Hepatocyte (in vitro differentiated cells): ENCODE measurements around the gene CDK14. TPM values are rescaled to one million over a fixed set of nuclear protein-coding genes. Genes with fewer than 3 reads are reported as not detected.

ENCODE experiments used
- DNase-seq: peaks from one replicate; pipeline ENCODE4 v3.0.0-alpha.2; 2016; ENCODE audit warnings: low spot score
- H2AFZ ChIP-seq: fragments of 200-600 bp; sonication (generic); 2 replicates; pipeline ENCODE4 v1.6.0; 2016; ENCODE audit warnings: antibody characterized with exemption, mild to moderate bottlenecking
- H3K27ac ChIP-seq: fragments of 200-600 bp; sonication (generic); 2 replicates; pipeline ENCODE4 v1.5.1; 2016; ENCODE audit warnings: mild to moderate bottlenecking
- H3K27me3 ChIP-seq: fragments of 200-600 bp; sonication (generic); 2 replicates; pipeline ENCODE4 v1.6.1; 2016
- H3K36me3 ChIP-seq: fragments of 200-600 bp; sonication (generic); replicated peaks from 2 replicates; pipeline ENCODE4 v1.5.1; 2016; ENCODE audit warnings: low read depth; ENCODE audit not compliant: insufficient read depth
- H3K4me1 ChIP-seq: fragments of 200-600 bp; sonication (generic); 2 replicates; pipeline ENCODE4 v1.5.1; 2016; ENCODE audit warnings: mild to moderate bottlenecking, moderate library complexity; ENCODE audit not compliant: insufficient read depth
- H3K4me2 ChIP-seq: fragments of 200-600 bp; sonication (generic); 2 replicates; pipeline ENCODE4 v1.6.0; 2016
- H3K4me3 ChIP-seq: fragments of 200-600 bp; sonication (generic); 2 replicates; pipeline ENCODE4 v1.5.1; 2016; ENCODE audit warnings: mild to moderate bottlenecking
- H3K79me2 ChIP-seq: fragments of 200-600 bp; sonication (generic); 2 replicates; pipeline ENCODE4 v1.6.0; 2017; ENCODE audit warnings: mild to moderate bottlenecking
- H3K9me2 ChIP-seq: fragments of 200-600 bp; sonication (generic); replicated peaks from 2 replicates; pipeline ENCODE4 v1.6.0; 2017; ENCODE audit warnings: mild to moderate bottlenecking; ENCODE audit not compliant: insufficient read depth
- H3K9me3 ChIP-seq: fragments of 200-600 bp; sonication (generic); 2 replicates; pipeline ENCODE4 v1.5.1; 2016; ENCODE audit warnings: low read depth, mild to moderate bottlenecking
- H4K20me1 ChIP-seq: fragments of 200-600 bp; sonication (generic); 2 replicates; pipeline ENCODE4 v1.6.0; 2016; ENCODE audit warnings: mild to moderate bottlenecking; ENCODE audit not compliant: insufficient read depth, poor library complexity, severe bottlenecking
- EZH2 ChIP-seq: fragments of 200-600 bp; sonication (generic); IDR thresholded peaks from 2 replicates; pipeline ENCODE4 v1.6.1; 2016; ENCODE audit warnings: antibody characterized with exemption, mild to moderate bottlenecking, borderline replicate concordance
- EZH2phosphoT487 ChIP-seq: fragments of 200-600 bp; sonication (generic); IDR thresholded peaks from one replicate; pipeline ENCODE4 v1.6.1; 2018; ENCODE audit warnings: antibody characterized with exemption, mild to moderate bottlenecking, low read depth, moderate library complexity; ENCODE audit not compliant: unreplicated experiment, severe bottlenecking
- WGBS: methylation state at CpG from one replicate; pipeline ENCODE4 v1.1.6; 2016; ENCODE audit warnings: low lambda C conversion rate; ENCODE audit errors: missing lambda C conversion rate; 5-methylcytosine and 5-hydroxymethylcytosine counted together
- polyA plus RNA-seq: library from polyadenylated mRNA; unstranded; fragments of >200 nt; fragmentation: Nextera tagmentation; extraction: Ambion mirVana; gene quantifications from 2 replicates; pipeline ENCODE4 v1.2.1, GENCODE V29; 2016
- total RNA-seq: library from RNA; depleted of rRNA; stranded (reverse); fragments of >200 nt; gene quantifications from 2 replicates; pipeline ENCODE4 v1.2.3, GENCODE V29; 2014
- TF ChIP-seq, protein P1 (sequence below): fragments of 200-600 bp; sonication (generic); IDR thresholded peaks from 2 replicates; pipeline ENCODE4 v1.5.1; 2016; ENCODE audit warnings: antibody characterized with exemption, mild to moderate bottlenecking; ENCODE audit not compliant: poor library complexity

The CDK14 gene
- total and polyA plus RNA-seq, 2 experiments from 2014 or later: 8.6 to 23.5 TPM

DNA sequence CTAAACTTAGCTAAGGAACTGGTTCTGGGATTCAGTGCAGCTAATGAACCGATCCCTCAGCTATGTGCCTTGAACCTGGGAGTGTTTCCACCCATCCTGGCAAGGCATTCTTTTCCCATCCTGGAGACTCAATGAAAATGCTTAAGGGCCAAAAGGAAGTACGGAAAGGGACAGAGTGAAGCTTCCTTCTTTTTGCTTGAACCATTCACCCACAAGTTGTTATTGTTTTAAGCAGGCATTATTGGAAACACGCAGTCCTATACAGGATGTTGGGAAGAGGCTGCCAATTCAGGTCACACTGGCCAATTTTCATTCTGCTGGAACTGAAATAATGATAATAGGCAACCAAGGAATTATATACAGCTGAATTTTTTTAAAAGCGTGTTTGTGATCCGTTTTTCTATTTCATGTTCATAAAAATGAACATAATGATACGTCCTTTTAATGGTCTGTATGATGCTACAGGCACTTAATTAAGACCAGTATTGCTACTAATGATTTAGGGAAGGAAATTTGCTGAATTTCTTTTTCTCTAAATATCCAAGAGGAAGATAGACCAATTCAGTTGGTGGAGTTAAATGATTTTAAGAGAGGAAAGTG lies 610.3 kb downstream of the CDK14 start:
- no peak for TF ChIP-seq EZH2phosphoT487
- no peak for TF ChIP-seq EZH2
- TF ChIP-seq, protein P1, sequence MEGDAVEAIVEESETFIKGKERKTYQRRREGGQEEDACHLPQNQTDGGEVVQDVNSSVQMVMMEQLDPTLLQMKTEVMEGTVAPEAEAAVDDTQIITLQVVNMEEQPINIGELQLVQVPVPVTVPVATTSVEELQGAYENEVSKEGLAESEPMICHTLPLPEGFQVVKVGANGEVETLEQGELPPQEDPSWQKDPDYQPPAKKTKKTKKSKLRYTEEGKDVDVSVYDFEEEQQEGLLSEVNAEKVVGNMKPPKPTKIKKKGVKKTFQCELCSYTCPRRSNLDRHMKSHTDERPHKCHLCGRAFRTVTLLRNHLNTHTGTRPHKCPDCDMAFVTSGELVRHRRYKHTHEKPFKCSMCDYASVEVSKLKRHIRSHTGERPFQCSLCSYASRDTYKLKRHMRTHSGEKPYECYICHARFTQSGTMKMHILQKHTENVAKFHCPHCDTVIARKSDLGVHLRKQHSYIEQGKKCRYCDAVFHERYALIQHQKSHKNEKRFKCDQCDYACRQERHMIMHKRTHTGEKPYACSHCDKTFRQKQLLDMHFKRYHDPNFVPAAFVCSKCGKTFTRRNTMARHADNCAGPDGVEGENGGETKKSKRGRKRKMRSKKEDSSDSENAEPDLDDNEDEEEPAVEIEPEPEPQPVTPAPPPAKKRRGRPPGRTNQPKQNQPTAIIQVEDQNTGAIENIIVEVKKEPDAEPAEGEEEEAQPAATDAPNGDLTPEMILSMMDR: no peak
- Histone ChIP-seq H3K4me1 (no peaks in the 10 kb centered on the region), H4K20me1 (no peaks in the 10 kb centered on the region), H3K9me3 (no peaks in the 10 kb centered on the region), H2AFZ (no peak overlapping the region), H3K27ac (no peak overlapping the region), H3K4me3 (no peak overlapping the region), H3K79me2 (no peaks in the 10 kb centered on the region), H3K27me3 (no peaks in the 10 kb centered on the region), H3K4me2 (no peak overlapping the region), H3K36me3 (no peaks in the 10 kb centered on the region), H3K9me2 (no peaks in the 10 kb centered on the region)
- WGBS: 96% methylated on average over 6 of the region's 6 CpGs
- no peak for DNase-seq

DNA sequence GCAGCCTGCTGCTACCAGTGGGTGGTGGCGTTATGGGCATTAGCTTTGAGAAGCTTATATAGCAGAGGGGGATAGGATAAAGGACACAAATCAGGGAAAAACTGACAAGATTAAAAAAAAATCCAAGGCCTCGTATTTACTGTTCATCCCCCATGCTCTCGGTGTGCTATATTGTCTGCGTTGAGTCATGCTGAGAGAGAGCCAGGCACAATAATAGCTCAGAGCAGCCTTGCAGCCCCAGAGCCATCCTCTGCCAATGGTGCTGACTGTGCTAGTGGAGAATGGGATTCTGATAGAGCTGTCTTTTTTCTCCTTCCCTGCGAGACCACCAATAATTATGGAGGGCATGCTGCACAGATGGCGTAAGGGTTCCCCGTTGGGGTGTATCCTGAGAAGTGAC lies 616.5 kb downstream of the CDK14 start:
- Histone ChIP-seq H2AFZ (no peak overlapping the region), H3K4me2 (no peak overlapping the region), H3K9me3 (no peaks in the 10 kb centered on the region), H3K79me2 (no peaks in the 10 kb centered on the region), H4K20me1 (no peaks in the 10 kb centered on the region), H3K27ac (no peak overlapping the region), H3K27me3 (no peaks in the 10 kb centered on the region), H3K4me3 (no peak overlapping the region), H3K36me3 (no peaks in the 10 kb centered on the region), H3K9me2 (no peaks in the 10 kb centered on the region), H3K4me1 (no peaks in the 10 kb centered on the region)
- TF ChIP-seq EZH2phosphoT487: no peak
- TF ChIP-seq, protein P1: no peak
- no peak for TF ChIP-seq EZH2
- DNase-seq: no peak
- 81% methylated on average over 7 of the region's 7 CpGs for WGBS

DNA sequence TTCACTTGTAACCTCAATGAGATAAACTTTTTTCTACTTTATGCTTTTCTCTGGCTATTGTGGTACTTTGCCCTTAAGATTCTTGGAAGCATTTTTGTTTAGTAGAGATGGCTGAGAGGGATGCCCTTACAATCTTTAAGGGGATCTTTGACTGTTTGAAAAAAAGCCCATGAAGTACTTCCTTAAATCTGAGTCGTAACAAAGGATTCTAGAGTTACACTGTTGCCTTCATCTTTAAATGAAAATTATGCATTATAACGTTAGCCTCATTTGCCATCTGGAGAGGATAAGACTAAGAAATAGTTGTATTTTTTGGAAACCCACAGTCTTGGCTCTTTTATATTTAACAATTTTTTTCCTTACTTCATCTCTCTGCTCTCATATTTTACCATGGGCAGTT lies 630.3 kb downstream of the CDK14 start:
- TF ChIP-seq EZH2phosphoT487 (no peak), EZH2 (no peak)
- no peak overlapping the region for H3K27ac ChIP-seq
- no peak overlapping the region for H2AFZ ChIP-seq
- no peaks in the 10 kb centered on the region for H3K79me2 ChIP-seq
- H4K20me1 ChIP-seq: no peaks in the 10 kb centered on the region
- no peaks in the 10 kb centered on the region for H3K27me3 ChIP-seq
- no peak overlapping the region for H3K4me3 ChIP-seq
- no peak overlapping the region for H3K4me2 ChIP-seq
- no peaks in the 10 kb centered on the region for H3K36me3 ChIP-seq
- no peaks in the 10 kb centered on the region for H3K9me2 ChIP-seq
- H3K4me1 ChIP-seq: no peaks in the 10 kb centered on the region
- no peaks in the 10 kb centered on the region for H3K9me3 ChIP-seq
- 78% methylated on average over 2 of the region's 2 CpGs for WGBS
- DNase-seq: no peak

DNA sequence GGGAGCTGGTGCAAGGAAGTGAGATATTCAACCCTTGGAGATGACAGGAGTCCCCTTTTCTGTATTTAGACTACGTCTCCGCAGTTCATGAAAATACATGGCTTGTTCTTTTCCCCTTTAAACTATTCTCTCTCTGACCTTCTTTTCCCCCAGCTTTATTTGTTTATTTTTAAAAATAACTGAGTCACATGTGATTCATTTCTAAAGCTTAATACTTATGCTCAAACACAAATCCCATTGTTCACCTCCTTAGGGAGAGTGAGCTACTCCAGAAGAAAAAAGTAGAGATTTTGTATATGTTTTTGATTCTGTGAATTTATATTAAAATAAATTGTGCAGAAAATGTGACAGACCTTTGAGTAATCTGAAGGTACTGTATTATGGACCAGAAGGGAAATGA lies 632.2 kb downstream of the CDK14 start:
- H3K27me3 ChIP-seq: no peaks in the 10 kb centered on the region
- no peak overlapping the region for H2AFZ ChIP-seq

More for the DNA sequence above, 632.2 kb downstream of the CDK14 start:
- H3K36me3 ChIP-seq: no peaks in the 10 kb centered on the region
- no peak overlapping the region for H3K4me2 ChIP-seq
- H3K79me2 ChIP-seq: no peaks in the 10 kb centered on the region
- H3K4me3 ChIP-seq: no peak overlapping the region
- no peak overlapping the region for H3K27ac ChIP-seq
- no peaks in the 10 kb centered on the region for H3K9me2 ChIP-seq
- TF ChIP-seq EZH2 (no peak), EZH2phosphoT487 (no peak)
- TF ChIP-seq, protein P1: no peak
- no peaks in the 10 kb centered on the region for H3K4me1 ChIP-seq
- no peaks in the 10 kb centered on the region for H4K20me1 ChIP-seq
- no peak for DNase-seq
- 79% methylated on average over 2 of the region's 2 CpGs for WGBS
- no peaks in the 10 kb centered on the region for H3K9me3 ChIP-seq
